ENCODE results near the gene ALAS2. TPM values are rescaled to one million over a fixed set of nuclear protein-coding genes. Genes with fewer than 3 reads are reported as not detected.

ALAS2 gene
- total and polyA plus RNA-seq, 11 donors: 0.06 to 8.3 (median 1.7) TPM; not detected in 1

DNA sequence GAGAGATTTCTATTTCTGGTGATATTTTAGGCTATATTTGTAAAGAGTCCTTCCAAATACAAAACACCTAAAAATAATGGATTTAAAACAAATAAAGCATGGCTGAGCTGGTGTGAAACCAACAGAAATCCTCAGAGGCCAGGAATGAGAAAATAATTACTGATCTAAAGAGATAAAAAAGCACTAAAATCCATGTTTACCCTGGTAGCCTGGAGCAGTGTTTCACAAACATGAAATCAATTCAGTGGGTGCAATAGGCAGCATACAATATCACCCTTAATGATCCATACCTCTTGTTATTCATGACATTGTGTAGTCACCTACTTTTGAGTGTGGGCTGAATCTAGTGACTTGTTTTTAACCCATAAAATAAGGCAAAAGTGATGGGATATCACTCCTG, 51.3 kb downstream of the ALAS2 start:
- no peak for ATAC-seq
- Histone ChIP-seq H3K27me3 (peaks cover 0 to 5% (median 0%) of the 10 kb centered on the region in 9 donors), H3K4me1 (no peaks in the 10 kb centered on the region), H3K36me3 (no peaks in the 10 kb centered on the region), H3K27ac (no peak overlapping the region), H3K4me3 (no peak overlapping the region), H3K9me3 (peaks cover 0 to 7% (median 0%) of the 10 kb centered on the region in 12 donors)
- DNase-seq: no peak
- intact Hi-C loops (cut with DNase I): no loop called here
- TF ChIP-seq, protein P1, sequence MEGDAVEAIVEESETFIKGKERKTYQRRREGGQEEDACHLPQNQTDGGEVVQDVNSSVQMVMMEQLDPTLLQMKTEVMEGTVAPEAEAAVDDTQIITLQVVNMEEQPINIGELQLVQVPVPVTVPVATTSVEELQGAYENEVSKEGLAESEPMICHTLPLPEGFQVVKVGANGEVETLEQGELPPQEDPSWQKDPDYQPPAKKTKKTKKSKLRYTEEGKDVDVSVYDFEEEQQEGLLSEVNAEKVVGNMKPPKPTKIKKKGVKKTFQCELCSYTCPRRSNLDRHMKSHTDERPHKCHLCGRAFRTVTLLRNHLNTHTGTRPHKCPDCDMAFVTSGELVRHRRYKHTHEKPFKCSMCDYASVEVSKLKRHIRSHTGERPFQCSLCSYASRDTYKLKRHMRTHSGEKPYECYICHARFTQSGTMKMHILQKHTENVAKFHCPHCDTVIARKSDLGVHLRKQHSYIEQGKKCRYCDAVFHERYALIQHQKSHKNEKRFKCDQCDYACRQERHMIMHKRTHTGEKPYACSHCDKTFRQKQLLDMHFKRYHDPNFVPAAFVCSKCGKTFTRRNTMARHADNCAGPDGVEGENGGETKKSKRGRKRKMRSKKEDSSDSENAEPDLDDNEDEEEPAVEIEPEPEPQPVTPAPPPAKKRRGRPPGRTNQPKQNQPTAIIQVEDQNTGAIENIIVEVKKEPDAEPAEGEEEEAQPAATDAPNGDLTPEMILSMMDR (IDR thresholded peaks at IDR 0.05): no peak
- no peak for TF ChIP-seq POLR2A (IDR thresholded peaks at IDR 0.05)

DNA sequence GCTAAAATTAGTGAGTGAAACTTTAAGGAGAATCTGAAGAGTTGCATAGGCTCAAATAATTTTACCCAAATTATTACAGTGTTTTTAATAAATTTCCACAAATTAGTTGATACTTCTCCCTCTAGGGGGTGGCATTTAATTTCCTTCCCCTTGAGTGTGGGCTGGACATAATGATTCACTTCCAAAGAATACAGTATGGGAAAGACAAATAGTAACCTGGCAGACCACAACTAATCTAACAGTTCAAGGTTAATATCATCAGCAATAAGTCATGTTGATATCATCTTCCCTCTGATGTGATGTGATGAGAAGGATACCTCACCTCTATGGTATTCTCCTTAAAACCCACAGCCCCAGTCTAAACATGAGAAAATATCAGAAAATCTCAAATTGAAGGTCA, 52.3 kb downstream of the ALAS2 start:
- H3K4me3 ChIP-seq: no peak overlapping the region
- DNase-seq: no peak
- TF ChIP-seq, protein P1 (IDR thresholded peaks at IDR 0.05): no peak
- no peak for TF ChIP-seq POLR2A (IDR thresholded peaks at IDR 0.05)
- intact Hi-C loops (cut with DNase I): no loop called here
- H3K27me3 ChIP-seq: peaks cover 0 to 2% (median 0%) of the 10 kb centered on the region in 9 donors
- H3K4me1 ChIP-seq: no peaks in the 10 kb centered on the region
- H3K9me3 ChIP-seq: peaks cover 0 to 5% (median 0%) of the 10 kb centered on the region in 12 donors
- H3K27ac ChIP-seq: no peak overlapping the region
- ATAC-seq: no peak
- H3K36me3 ChIP-seq: no peaks in the 10 kb centered on the region

GRCh38 chrX:54977387-54977786, 53.4 kb downstream of the ALAS2 start:
- Histone ChIP-seq H3K9me3 (no peaks in the 10 kb centered on the region), H3K27me3 (peaks cover 0 to 2% (median 0%) of the 10 kb centered on the region in 9 donors), H3K27ac (no peak overlapping the region), H3K4me3 (no peak overlapping the region), H3K36me3 (no peaks in the 10 kb centered on the region), H3K4me1 (no peaks in the 10 kb centered on the region)
- 61 to 65% (median 63%) methylated on average over 4 of the region's 4 CpGs for WGBS, 4 donors
- TF ChIP-seq, protein P1 (IDR thresholded peaks at IDR 0.05): no peak
- no peak for TF ChIP-seq POLR2A (IDR thresholded peaks at IDR 0.05)
- no peak for ATAC-seq
- DNase-seq: no peak
- intact Hi-C loops (cut with DNase I): no loop called here

DNA sequence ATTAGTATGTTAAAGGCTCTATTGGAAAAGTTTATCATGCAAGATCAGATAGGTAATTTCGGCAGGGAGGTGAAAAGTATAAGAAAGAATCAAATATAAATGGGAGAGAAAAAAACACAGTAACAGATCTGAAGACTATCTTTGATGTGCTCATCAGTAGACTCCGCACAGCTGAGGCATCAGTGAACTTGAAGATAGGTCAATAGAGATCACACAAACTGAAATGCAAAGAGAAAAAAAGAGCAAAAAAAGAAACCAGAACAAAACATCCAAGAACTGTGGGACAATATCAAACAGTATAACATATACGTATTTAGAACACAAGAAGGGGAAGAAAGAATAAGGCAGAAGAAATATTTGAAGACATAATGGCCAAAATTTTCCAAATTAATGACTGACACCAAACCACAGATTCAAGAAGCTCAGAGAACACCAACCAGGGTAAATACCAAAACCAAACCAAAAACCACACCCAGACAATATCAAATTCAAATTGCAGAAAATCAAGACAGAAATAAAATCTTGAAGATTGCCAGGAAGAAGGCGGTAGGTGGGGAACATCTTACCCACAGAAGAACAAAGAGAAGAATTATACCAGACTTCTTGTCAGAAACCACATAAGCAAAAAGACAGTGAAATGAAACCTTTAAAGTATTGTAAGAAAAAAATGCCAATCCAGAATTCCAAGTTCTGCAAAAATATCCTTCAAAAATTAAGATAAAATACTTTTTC, 65.8 kb downstream of the ALAS2 start:
- Histone ChIP-seq H3K36me3 (no peaks in the 10 kb centered on the region), H3K4me1 (no peaks in the 10 kb centered on the region)

More for the DNA sequence above, 65.8 kb downstream of the ALAS2 start:
- intact Hi-C loops (cut with DNase I): no loop called here
- 63 to 80% (median 76%) methylated on average over 4 of the region's 4 CpGs for WGBS, 4 donors
- Histone ChIP-seq H3K27ac (no peak overlapping the region), H3K27me3 (peaks cover 0 to 15% (median 0%) of the 10 kb centered on the region in 9 donors), H3K4me3 (no peak overlapping the region), H3K9me3 (peaks cover 0 to 7% (median 0%) of the 10 kb centered on the region in 12 donors)
- DNase-seq: no peak
- no peak for TF ChIP-seq POLR2A (IDR thresholded peaks at IDR 0.05)
- TF ChIP-seq, protein P1 (IDR thresholded peaks at IDR 0.05): no peak
- ATAC-seq: no peak
